Keratinocyte (primary cell): ENCODE measurements around the gene DHFR. TPM values are rescaled to one million over a fixed set of nuclear protein-coding genes. Genes with fewer than 3 reads are reported as not detected.
"Not testable (repeated sequence)": the region's sequence is repeated elsewhere in the genome, so short reads cannot be mapped to it uniquely, and the experiment has no call there.

Source experiments
- DNase-seq: peaks from one replicate; pipeline ENCODE4 v3.0.0-alpha.2; 2011; ENCODE audit warnings: low read depth, missing footprints, low spot score
- FAIRE-seq: peaks from 2 replicates; lab custom pipeline; 2011; peaks lifted over from hg19 to GRCh38; lab: Jason Lieb, UNC
- H2AFZ ChIP-seq: 2 replicates; pipeline ENCODE4 v1.6.0; 2012; ENCODE audit warnings: low read length, control low read depth, inconsistent platforms; ENCODE audit not compliant: control insufficient read depth
- H3K27ac ChIP-seq: 2 replicates; pipeline ENCODE4 v1.5.1; 2011; ENCODE audit warnings: low read length; ENCODE audit not compliant: control insufficient read depth, insufficient read depth
- H3K27me3 ChIP-seq: 3 replicates; pipeline ENCODE4 v1.6.0; 2011; ENCODE audit warnings: low read length; ENCODE audit not compliant: control insufficient read depth, insufficient read depth; ENCODE audit errors: extremely low read depth
- H3K36me3 ChIP-seq, 2 experiments: 2 replicates in 1 of 2; 3 replicates in 1 of 2; pipeline ENCODE4 v1.5.1; 2011; ENCODE audit warnings: low read length in 2 of 2, mild to moderate bottlenecking in 1 of 2; ENCODE audit not compliant: control insufficient read depth in 2 of 2, insufficient read depth in 2 of 2; ENCODE audit errors: extremely low read depth in 1 of 2
- H3K4me1 ChIP-seq: 3 replicates; pipeline ENCODE4 v1.5.1; 2011; ENCODE audit warnings: low read length; ENCODE audit not compliant: control insufficient read depth, insufficient read depth; ENCODE audit errors: extremely low read depth
- H3K4me2 ChIP-seq: 3 replicates; pipeline ENCODE4 v1.6.0; 2011; ENCODE audit warnings: low read depth, low read length; ENCODE audit not compliant: control insufficient read depth, insufficient read depth; ENCODE audit errors: extremely low read depth
- H3K4me3 ChIP-seq, 3 experiments: fragments of 200-600 bp in 1 of 3; sonication (generic) in 1 of 3; 2 replicates in 2 of 3; 3 replicates in 1 of 3; pipeline ENCODE4 v1.5.1; 2011 to 2016; ENCODE audit warnings: low read length in 3 of 3, mild to moderate bottlenecking in 3 of 3, control low read depth in 2 of 3, inconsistent platforms in 1 of 3, low read depth in 1 of 3, mixed read lengths in 1 of 3, mixed run types in 1 of 3, moderate library complexity in 1 of 3; ENCODE audit not compliant: control insufficient read depth in 2 of 3, insufficient read depth in 2 of 3; ENCODE audit errors: extremely low read depth in 1 of 3
- H3K79me2 ChIP-seq: 2 replicates; pipeline ENCODE4 v1.6.0; 2012; ENCODE audit warnings: low read length; ENCODE audit not compliant: control insufficient read depth, insufficient read depth
- H3K9ac ChIP-seq: 3 replicates; pipeline ENCODE4 v1.6.0; 2011; ENCODE audit warnings: low read length; ENCODE audit not compliant: control insufficient read depth, insufficient read depth; ENCODE audit errors: extremely low read depth
- H3K9me1 ChIP-seq: 3 replicates; pipeline ENCODE4 v1.6.0; 2011; ENCODE audit warnings: low read length; ENCODE audit not compliant: control insufficient read depth, insufficient read depth; ENCODE audit errors: extremely low read depth
- H3K9me3 ChIP-seq: 2 replicates; pipeline ENCODE4 v1.5.1; 2012; ENCODE audit warnings: low read depth, low read length; ENCODE audit not compliant: control insufficient read depth
- H4K20me1 ChIP-seq: 3 replicates; pipeline ENCODE4 v1.6.0; 2011; ENCODE audit warnings: low read length; ENCODE audit not compliant: control insufficient read depth, insufficient read depth; ENCODE audit errors: extremely low read depth
- EZH2 ChIP-seq: IDR thresholded peaks from one replicate; pipeline ENCODE4 v1.6.1; 2012; ENCODE audit warnings: inconsistent platforms, mild to moderate bottlenecking, low read length, moderate library complexity
- dilution Hi-C: fragments of 300-500 bp; cut with MboI; formaldehyde crosslinking; loops from one replicate; pipeline ENCODE4 v1.7.0; 2020; ENCODE audit warnings: low sequenced_read_pairs; ENCODE audit not compliant: extremely low pct_ligation_motif_present
- polyA plus RNA-seq, 5 experiments: library from polyadenylated mRNA; depleted of rRNA in 3 of 5; stranded (reverse) in 3 of 5; stranded (forward) in 1 of 5; unstranded in 1 of 5; fragments of >200 nt; gene quantifications; 1 replicate in 1 of 5; 2 replicates in 3 of 5; 3 replicates in 1 of 5; pipeline versions ENCODE4 v1.2.1 to v1.2.3, GENCODE V29; 2011 to 2012; ENCODE audit warnings: missing spikeins in 2 of 5, low read depth in 1 of 5, low replicate concordance in 1 of 5
- TF ChIP-seq, protein P1 (sequence below), 3 experiments: IDR thresholded peaks in 1 of 3; conservative IDR thresholded peaks in 1 of 3; optimal IDR thresholded peaks in 1 of 3; 2 replicates in 2 of 3; 3 replicates in 1 of 3; pipeline versions ENCODE3 to v1.5.1; 2011; ENCODE audit warnings: low read length in 3 of 3, mild to moderate bottlenecking in 3 of 3, moderate library complexity in 2 of 3, control low read depth in 1 of 3, inconsistent platforms in 1 of 3; ENCODE audit not compliant: insufficient read depth in 2 of 3; ENCODE audit errors: extremely low read depth in 1 of 3

DHFR gene
- polyA plus RNA-seq, 1 donor (not counting 4 experiments of a cell fraction or from before 2014, with no cell fraction given), result 19.7 TPM

DNA sequence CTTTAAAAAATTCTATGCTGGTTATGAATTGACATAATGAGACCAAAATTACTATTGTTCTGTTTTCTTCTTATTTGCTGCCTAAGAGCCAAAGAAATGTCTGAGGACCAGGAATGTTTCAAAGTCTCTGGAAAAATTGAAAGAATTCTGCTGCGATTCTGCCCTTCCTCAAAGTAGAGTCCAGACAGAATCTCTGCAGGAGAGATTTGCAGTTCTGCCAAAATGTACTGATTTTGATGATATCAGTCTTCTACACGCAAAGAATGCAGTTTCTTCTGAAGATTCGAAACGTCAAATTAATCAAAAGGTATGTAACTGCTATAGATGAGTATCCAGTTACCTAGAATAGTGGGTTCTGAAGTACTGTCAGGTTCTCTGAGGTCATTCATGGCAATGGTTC is 10.3 kb upstream of the DHFR start:
- TF ChIP-seq, protein P1, sequence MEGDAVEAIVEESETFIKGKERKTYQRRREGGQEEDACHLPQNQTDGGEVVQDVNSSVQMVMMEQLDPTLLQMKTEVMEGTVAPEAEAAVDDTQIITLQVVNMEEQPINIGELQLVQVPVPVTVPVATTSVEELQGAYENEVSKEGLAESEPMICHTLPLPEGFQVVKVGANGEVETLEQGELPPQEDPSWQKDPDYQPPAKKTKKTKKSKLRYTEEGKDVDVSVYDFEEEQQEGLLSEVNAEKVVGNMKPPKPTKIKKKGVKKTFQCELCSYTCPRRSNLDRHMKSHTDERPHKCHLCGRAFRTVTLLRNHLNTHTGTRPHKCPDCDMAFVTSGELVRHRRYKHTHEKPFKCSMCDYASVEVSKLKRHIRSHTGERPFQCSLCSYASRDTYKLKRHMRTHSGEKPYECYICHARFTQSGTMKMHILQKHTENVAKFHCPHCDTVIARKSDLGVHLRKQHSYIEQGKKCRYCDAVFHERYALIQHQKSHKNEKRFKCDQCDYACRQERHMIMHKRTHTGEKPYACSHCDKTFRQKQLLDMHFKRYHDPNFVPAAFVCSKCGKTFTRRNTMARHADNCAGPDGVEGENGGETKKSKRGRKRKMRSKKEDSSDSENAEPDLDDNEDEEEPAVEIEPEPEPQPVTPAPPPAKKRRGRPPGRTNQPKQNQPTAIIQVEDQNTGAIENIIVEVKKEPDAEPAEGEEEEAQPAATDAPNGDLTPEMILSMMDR (optimal IDR thresholded peaks at IDR 0.05 in 1 of 3, IDR thresholded peaks at IDR 0.05 in 1 of 3, conservative IDR thresholded peaks at IDR 0.05 in 1 of 3; ENCODE audit: extremely low read depth in 1 of 3, insufficient read depth in 2 of 3, low read length in 3 of 3), result no peak
- no peak for TF ChIP-seq EZH2
- H3K4me1 ChIP-seq, result peaks cover 12% of the 10 kb centered on the region
- peaks cover 3 to 8% of the 10 kb centered on the region in 2 experiments for H3K36me3 ChIP-seq
- H3K27ac ChIP-seq, result no peak overlapping the region
- no peaks in the 10 kb centered on the region for H3K9me1 ChIP-seq
- H3K4me3 ChIP-seq, result no peak overlapping the region
- H3K4me2 ChIP-seq, result no peak overlapping the region
- H2AFZ ChIP-seq, result no peak overlapping the region
- no peaks in the 10 kb centered on the region for H3K27me3 ChIP-seq
- H3K79me2 ChIP-seq, result peaks cover 2% of the 10 kb centered on the region
- H4K20me1 ChIP-seq, result no peaks in the 10 kb centered on the region
- DNase-seq, result no peak
- H3K9me3 ChIP-seq, result no peaks in the 10 kb centered on the region
- H3K9ac ChIP-seq, result no peak overlapping the region
- no peak for FAIRE-seq
- dilution Hi-C loops, result no loop called here

DNA sequence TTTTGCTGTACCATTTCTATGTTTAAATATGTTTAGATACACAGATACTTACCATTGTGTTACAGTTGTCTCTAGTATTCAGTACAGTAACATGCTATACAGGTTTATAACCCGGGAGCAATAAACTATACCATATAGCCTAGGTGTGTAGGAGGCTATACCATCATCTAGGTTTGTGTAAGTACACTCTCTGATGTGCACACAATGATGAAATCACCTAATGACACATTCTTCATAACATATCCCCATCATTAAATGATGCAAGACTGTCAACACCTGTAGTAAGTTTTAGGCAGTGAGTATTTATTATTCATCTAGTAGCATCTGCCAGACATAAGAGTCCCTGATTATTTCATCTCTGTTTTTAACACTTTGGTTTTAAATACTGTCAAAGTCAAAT is 7.3 kb upstream of the DHFR start:
- peak overlapping the region; percentile 54 for H3K27ac ChIP-seq
- dilution Hi-C loops, result no loop called here
- FAIRE-seq, result peak; percentile 34

DNA sequence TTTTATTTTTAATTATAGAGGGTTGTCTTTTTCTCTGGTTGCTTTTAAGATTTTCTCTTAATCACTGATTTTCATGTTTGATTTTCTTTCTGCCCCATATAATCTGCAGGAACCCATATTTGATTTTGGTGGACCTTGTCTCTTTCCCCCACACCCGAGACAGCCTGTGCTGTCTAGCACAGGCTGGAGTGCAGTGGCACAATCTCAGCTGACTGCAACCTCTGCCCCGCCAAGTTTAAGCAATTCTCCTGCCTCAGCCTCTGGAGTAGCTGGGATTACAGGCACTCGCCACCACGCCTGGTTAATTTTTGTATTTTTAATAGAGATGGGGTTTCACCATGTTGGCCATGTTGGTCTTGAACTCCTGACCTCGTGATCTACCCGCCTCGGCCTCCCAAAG is 5.9 kb upstream of the DHFR start:
- DNase-seq, result not testable (repeated sequence)

More for the DNA sequence above, 7.3 kb upstream of the DHFR start:
- peak; percentile 13 for DNase-seq
- no peak overlapping the region for H2AFZ ChIP-seq
- no peaks in the 10 kb centered on the region for H3K9me3 ChIP-seq
- no peaks in the 10 kb centered on the region for H3K27me3 ChIP-seq
- no peak for TF ChIP-seq EZH2
- TF ChIP-seq, protein P1 (optimal IDR thresholded peaks at IDR 0.05 in 1 of 3, IDR thresholded peaks at IDR 0.05 in 1 of 3, conservative IDR thresholded peaks at IDR 0.05 in 1 of 3; ENCODE audit: extremely low read depth in 1 of 3, insufficient read depth in 2 of 3, low read length in 3 of 3), result no peak
- no peak overlapping the region for H3K4me3 ChIP-seq
- H3K4me1 ChIP-seq, result no peaks in the 10 kb centered on the region
- H3K9me1 ChIP-seq, result no peaks in the 10 kb centered on the region
- H3K36me3 ChIP-seq, result peaks cover 6 to 15% of the 10 kb centered on the region in 2 experiments
- no peak overlapping the region for H3K4me2 ChIP-seq
- H4K20me1 ChIP-seq, result no peaks in the 10 kb centered on the region
- H3K9ac ChIP-seq, result no peak overlapping the region
- H3K79me2 ChIP-seq, result peaks cover 4% of the 10 kb centered on the region

More for the DNA sequence above, 5.9 kb upstream of the DHFR start:
- H2AFZ ChIP-seq, H3K4me1 ChIP-seq, H3K4me3 ChIP-seq, H3K9me1 ChIP-seq, dilution Hi-C loops, H4K20me1 ChIP-seq, H3K4me2 ChIP-seq, H3K27ac ChIP-seq, H3K27me3 ChIP-seq, H3K9me3 ChIP-seq, H3K9ac ChIP-seq, FAIRE-seq: not testable (repeated sequence)
- H3K36me3 ChIP-seq, result peaks cover 8 to 15% of the 10 kb centered on the region in 2 experiments
- H3K79me2 ChIP-seq, result peaks cover 12% of the 10 kb centered on the region
